Naive thymus-derived CD4-positive, alpha-beta T cell (primary cell): ENCODE measurements around the gene TENM4. TPM values are rescaled to one million over a fixed set of nuclear protein-coding genes. Genes with fewer than 3 reads are reported as not detected.

ENCODE experiments used
- ATAC-seq: fragments of 150-1000 bp; cut with Tn5 transposase; 2 replicates; pipeline ENCODE4 v1.10.0; 2021; ENCODE audit warnings: mild to moderate bottlenecking, moderate library complexity
- CTCF ChIA-PET: fragments of 350-600 bp; sonication (Branson Sonifier 250); formaldehyde crosslinking; loops from one replicate; lab custom pipeline; 2021; ENCODE audit warnings: antibody characterized with exemption; lab: Charles Lee
- POLR2A ChIA-PET: fragments of 350-600 bp; sonication (Branson Sonifier 250); formaldehyde crosslinking; loops from one replicate; lab custom pipeline; 2021; ENCODE audit warnings: antibody characterized with exemption, inconsistent platforms; lab: Charles Lee
- DNase-seq, 9 donors: peaks; one replicate each; pipeline versions ENCODE4 v3.0.0 to v3.0.0-alpha.2; 2020 to 2022; ENCODE audit warnings: mixed read lengths in 1 of 9
- H3K27ac ChIP-seq: one replicate; pipeline ENCODE4 v1.7.0; 2013; ENCODE audit warnings: mild to moderate bottlenecking, low read depth, low read length, moderate library complexity
- H3K27me3 ChIP-seq, 2 donors: one replicate each; pipeline ENCODE4 v1.7.0; 2013; ENCODE audit warnings: low read length in 2 of 2, mild to moderate bottlenecking in 2 of 2, moderate library complexity in 2 of 2; ENCODE audit not compliant: control insufficient read depth in 2 of 2, insufficient read depth in 2 of 2
- H3K36me3 ChIP-seq, 3 experiments: 1 replicate in 2 of 3; 2 replicates in 1 of 3; pipeline ENCODE4 v1.7.0; 2013; ENCODE audit warnings: low read length in 3 of 3, mild to moderate bottlenecking in 3 of 3, moderate library complexity in 1 of 3; ENCODE audit not compliant: insufficient read depth in 3 of 3, control insufficient read depth in 2 of 3
- H3K4me1 ChIP-seq, 2 donors: one replicate each; pipeline ENCODE4 v1.7.0; 2013; ENCODE audit warnings: low read length in 2 of 2, mild to moderate bottlenecking in 2 of 2, moderate library complexity in 1 of 2; ENCODE audit not compliant: control insufficient read depth in 2 of 2, insufficient read depth in 2 of 2
- H3K4me3 ChIP-seq: 2 replicates; pipeline ENCODE4 v1.7.0; 2013; ENCODE audit warnings: mild to moderate bottlenecking, low read length
- H3K9me3 ChIP-seq, 3 experiments: 1 replicate in 2 of 3; 2 replicates in 1 of 3; pipeline ENCODE4 v1.7.0; 2013; ENCODE audit warnings: low read length in 3 of 3; ENCODE audit not compliant: control insufficient read depth in 2 of 3
- H3K27ac Mint-ChIP-seq, 9 donors: one replicate each; pipeline ENCODE4 v1.8.0; 2020 to 2022; ENCODE audit warnings: mixed read lengths in 9 of 9, mild to moderate bottlenecking in 8 of 9, moderate library complexity in 5 of 9, inconsistent platforms in 2 of 9
- H3K27me3 Mint-ChIP-seq, 5 donors: one replicate each; pipeline ENCODE4 v1.8.0; 2021 to 2022; ENCODE audit warnings: mixed read lengths in 5 of 5, mild to moderate bottlenecking in 1 of 5
- H3K36me3 Mint-ChIP-seq, 5 donors: one replicate each; pipeline ENCODE4 v1.8.0; 2020 to 2022; ENCODE audit warnings: mixed read lengths in 5 of 5, mild to moderate bottlenecking in 3 of 5, inconsistent platforms in 1 of 5
- H3K4me1 Mint-ChIP-seq, 7 donors: one replicate each; pipeline ENCODE4 v1.8.0; 2020 to 2022; ENCODE audit warnings: mixed read lengths in 7 of 7, mild to moderate bottlenecking in 3 of 7, inconsistent platforms in 1 of 7
- H3K4me3 Mint-ChIP-seq, 10 donors: one replicate each; pipeline ENCODE4 v1.8.0; 2020 to 2022; ENCODE audit warnings: mild to moderate bottlenecking in 10 of 10, mixed read lengths in 10 of 10, moderate library complexity in 6 of 10, inconsistent platforms in 2 of 10
- H3K9me3 Mint-ChIP-seq, 11 donors: one replicate each; pipeline ENCODE4 v1.8.0; 2020 to 2022; ENCODE audit warnings: mixed read lengths in 11 of 11, mild to moderate bottlenecking in 4 of 11, inconsistent platforms in 1 of 11, moderate library complexity in 1 of 11
- intact Hi-C, 2 donors: fragments of 100-400 bp; cut with micrococcal nuclease; formaldehyde crosslinking; loops; one replicate each; pipeline ENCODE4 v1.15.1; 2023
- polyA plus RNA-seq, 2 donors: library from polyadenylated mRNA; unstranded; fragments of 300-500 nt; fragmentation: Illumina TruSeq; gene quantifications; one replicate each; pipeline ENCODE4 v1.2.3, GENCODE V29; 2021
- total RNA-seq, 6 experiments: library from RNA in 5 of 6; stranded (reverse) in 5 of 6; gene quantifications; 1 replicate in 5 of 6; 2 replicates in 1 of 6; pipeline ENCODE4 v1.2.3 and lab custom pipeline; 2021 to 2026

Gene TENM4
- total and polyA plus RNA-seq, 7 experiments from 2014 or later: 0.32 to 0.47 TPM; not detected in 5

DNA sequence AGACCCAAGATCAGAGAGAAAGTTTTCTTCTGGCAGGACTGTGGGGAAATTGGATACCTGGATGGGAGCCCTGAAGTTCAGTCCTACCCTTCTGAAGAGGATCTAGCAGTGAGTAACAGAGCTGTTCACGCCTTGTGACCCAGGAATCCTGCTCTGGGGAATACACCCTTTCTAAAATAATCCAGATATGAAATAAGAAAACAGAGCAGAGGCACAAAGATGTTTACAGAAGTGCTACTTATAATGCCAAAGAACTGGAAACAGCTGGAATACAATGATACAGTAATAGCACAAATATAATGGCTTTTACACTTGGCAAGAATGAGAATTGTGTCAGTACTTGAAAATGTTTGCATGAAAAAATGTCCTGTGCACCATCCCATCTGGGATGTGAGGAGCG is 562.2 kb downstream of the TENM4 start:
- Mint-ChIP-seq H3K27ac (no peak overlapping the region), H3K27me3 (peaks cover 0 to 28% (median 10%) of the 10 kb centered on the region in 5 donors), H3K4me3 (no peak overlapping the region), H3K36me3 (peaks cover 0 to 8% (median 0%) of the 10 kb centered on the region in 5 donors), H3K4me1 (no peaks in the 10 kb centered on the region), H3K9me3 (peaks cover 0 to 36% (median 13%) of the 10 kb centered on the region in 11 donors)
- DNase-seq (no peak), ATAC-seq (no peak)
- H3K9me3 ChIP-seq: peaks cover 0 to 2% (median 0%) of the 10 kb centered on the region in 3 experiments
- H3K27me3 ChIP-seq: no peaks in the 10 kb centered on the region
- no peaks in the 10 kb centered on the region for H3K4me1 ChIP-seq
- ChIA-PET CTCF (interaction anchor here (0.5 kb wide), 2 partner anchors 11 to 219 kb away, joined by 3 to 6 read pairs; no protein-coding TSS in a partner anchor), POLR2A (no interaction called here)
- intact Hi-C loops: no loop called here
- H3K4me3 ChIP-seq: no peak overlapping the region
- no peaks in the 10 kb centered on the region for H3K36me3 ChIP-seq
- H3K27ac ChIP-seq: no peak overlapping the region

DNA sequence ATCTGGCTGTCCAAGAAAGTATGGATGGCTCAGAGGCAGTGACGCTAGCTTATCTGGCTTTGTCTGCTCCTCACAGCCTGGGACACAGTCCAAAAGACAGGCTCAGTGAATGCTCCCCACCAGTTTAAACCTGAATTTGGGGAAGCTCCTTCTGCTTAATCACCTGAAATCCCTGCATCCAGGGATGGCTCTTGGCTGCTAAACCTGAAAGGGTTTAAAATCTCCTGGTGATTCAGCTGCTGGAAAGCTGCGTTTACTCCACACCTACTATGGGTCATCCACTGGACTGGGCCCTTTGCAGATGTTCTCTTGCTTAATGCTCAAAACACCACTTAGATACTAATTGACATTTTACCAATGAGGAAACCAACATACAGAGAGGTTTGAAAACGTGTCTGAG is 564.2 kb downstream of the TENM4 start:
- no peaks in the 10 kb centered on the region for H3K27me3 ChIP-seq
- Mint-ChIP-seq H3K4me3 (no peak overlapping the region), H3K9me3 (peaks cover 0 to 33% (median 10%) of the 10 kb centered on the region in 11 donors), H3K36me3 (peaks cover 0 to 8% (median 0%) of the 10 kb centered on the region in 5 donors), H3K27me3 (peaks cover 0 to 29% (median 11%) of the 10 kb centered on the region in 5 donors), H3K4me1 (no peaks in the 10 kb centered on the region), H3K27ac (no peak overlapping the region)
- no peaks in the 10 kb centered on the region for H3K4me1 ChIP-seq
- ATAC-seq: no peak
- H3K9me3 ChIP-seq: peaks cover 0 to 2% (median 0%) of the 10 kb centered on the region in 3 experiments
- H3K36me3 ChIP-seq: no peaks in the 10 kb centered on the region
- ChIA-PET POLR2A (no interaction called here), CTCF (no interaction called here)
- intact Hi-C loops: no loop called here
- H3K27ac ChIP-seq: no peak overlapping the region
- no peak overlapping the region for H3K4me3 ChIP-seq
- DNase-seq: no peak

DNA sequence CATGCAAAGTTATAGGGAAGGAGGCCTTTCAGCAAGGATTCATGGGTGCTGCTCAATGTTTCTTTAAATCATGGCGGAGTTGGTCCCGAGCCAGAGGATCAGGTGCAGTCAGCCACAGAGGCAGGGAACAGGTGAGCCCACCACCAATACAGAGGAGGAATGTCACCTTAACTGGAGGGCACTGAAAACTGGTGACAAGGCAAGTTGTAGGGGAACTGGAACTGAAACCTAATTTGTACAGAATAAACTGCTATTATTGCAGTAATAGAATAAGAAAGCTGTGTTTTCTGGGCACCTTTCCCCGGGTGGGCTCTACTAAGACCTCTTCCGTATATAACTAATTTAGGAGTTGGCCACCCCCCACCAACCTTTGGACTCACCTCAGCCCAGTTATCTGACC is 570.2 kb downstream of the TENM4 start:
- H3K36me3 ChIP-seq: no peaks in the 10 kb centered on the region
- H3K36me3 Mint-ChIP-seq: no peaks in the 10 kb centered on the region
- no peaks in the 10 kb centered on the region for H3K9me3 ChIP-seq
- no peaks in the 10 kb centered on the region for H3K4me1 ChIP-seq
- no peak overlapping the region for H3K27ac ChIP-seq
- ChIA-PET POLR2A (no interaction called here), CTCF (no interaction called here)
- DNase-seq (no peak), ATAC-seq (no peak)
- H3K27ac Mint-ChIP-seq: no peak overlapping the region
- peaks cover 17 to 20% (median 17%) of the 10 kb centered on the region in 5 donors for H3K27me3 Mint-ChIP-seq
- no peak overlapping the region for H3K4me3 ChIP-seq
- no peaks in the 10 kb centered on the region for H3K27me3 ChIP-seq
- peaks cover 0 to 2% (median 0%) of the 10 kb centered on the region in 11 donors for H3K9me3 Mint-ChIP-seq
- intact Hi-C loops: no loop called here
- no peak overlapping the region for H3K4me3 Mint-ChIP-seq
- no peaks in the 10 kb centered on the region for H3K4me1 Mint-ChIP-seq

DNA sequence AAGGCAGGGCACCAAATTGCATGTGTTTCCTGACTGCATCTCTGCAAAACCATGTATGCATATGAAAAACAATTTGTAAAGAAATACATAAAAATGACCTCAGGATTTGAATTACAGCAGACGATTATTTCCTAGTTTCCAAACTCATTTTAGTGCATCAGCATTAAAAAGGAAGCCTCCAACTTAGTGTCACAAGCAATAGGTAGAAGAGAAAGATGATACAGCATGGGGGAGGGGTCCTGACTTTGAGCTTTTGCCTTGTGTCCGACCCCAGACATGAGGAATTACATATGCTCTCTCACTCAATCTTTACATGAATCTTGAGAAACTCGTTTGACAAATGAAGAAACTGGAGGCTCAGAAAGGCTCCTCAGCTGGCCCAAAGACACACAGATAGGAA is 571.5 kb downstream of the TENM4 start:
- Histone ChIP-seq H3K27me3 (no peaks in the 10 kb centered on the region), H3K9me3 (no peaks in the 10 kb centered on the region), H3K36me3 (no peaks in the 10 kb centered on the region), H3K27ac (no peak overlapping the region), H3K4me1 (no peaks in the 10 kb centered on the region), H3K4me3 (no peak overlapping the region)
- H3K4me1 Mint-ChIP-seq: no peaks in the 10 kb centered on the region
- DNase-seq (no peak), ATAC-seq (no peak)
- H3K9me3 Mint-ChIP-seq: peaks cover 0 to 2% (median 0%) of the 10 kb centered on the region in 11 donors
- ChIA-PET CTCF (no interaction called here), POLR2A (no interaction called here)
- H3K27ac Mint-ChIP-seq: no peak overlapping the region
- H3K4me3 Mint-ChIP-seq: no peak overlapping the region
- peaks cover 15 to 19% (median 17%) of the 10 kb centered on the region in 5 donors for H3K27me3 Mint-ChIP-seq
- intact Hi-C loops: no loop called here
- H3K36me3 Mint-ChIP-seq: no peaks in the 10 kb centered on the region

DNA sequence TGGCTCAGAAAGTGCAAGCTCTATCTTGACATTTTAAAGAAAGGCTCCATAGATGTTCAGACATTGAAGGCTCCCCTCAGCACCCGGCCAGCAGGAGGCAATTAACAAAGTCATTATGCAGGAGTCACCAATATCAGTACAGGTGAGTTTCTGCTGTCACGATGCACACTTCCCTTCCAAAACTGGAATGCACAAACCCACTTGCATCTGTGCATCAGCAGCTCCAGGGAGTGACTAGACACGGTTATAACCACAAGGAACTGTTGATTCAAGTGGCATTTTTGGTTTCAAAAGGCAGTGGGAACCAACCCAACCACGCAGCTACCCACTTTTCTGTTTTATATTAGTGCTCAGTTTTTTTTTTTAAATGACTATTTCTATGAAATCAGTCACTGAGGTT is 572.3 kb downstream of the TENM4 start:
- Mint-ChIP-seq H3K27ac (no peak overlapping the region), H3K4me3 (no peak overlapping the region), H3K4me1 (no peaks in the 10 kb centered on the region), H3K9me3 (peaks cover 0 to 2% (median 0%) of the 10 kb centered on the region in 11 donors), H3K27me3 (peaks cover 10 to 17% (median 14%) of the 10 kb centered on the region in 5 donors), H3K36me3 (no peaks in the 10 kb centered on the region)
- no peak overlapping the region for H3K4me3 ChIP-seq
- intact Hi-C loops: no loop called here
- ChIA-PET CTCF (no interaction called here), POLR2A (no interaction called here)
- no peaks in the 10 kb centered on the region for H3K36me3 ChIP-seq
- H3K9me3 ChIP-seq: no peaks in the 10 kb centered on the region
- ATAC-seq (no peak), DNase-seq (no peak)
- H3K27ac ChIP-seq: no peak overlapping the region
- no peaks in the 10 kb centered on the region for H3K4me1 ChIP-seq
- H3K27me3 ChIP-seq: no peaks in the 10 kb centered on the region

- Mint-ChIP-seq H3K27ac (no peak overlapping the region), H3K4me1 (no peaks in the 10 kb centered on the region), H3K4me3 (no peak overlapping the region), H3K36me3 (no peaks in the 10 kb centered on the region), H3K9me3 (peaks cover 0 to 3% (median 0%) of the 10 kb centered on the region in 11 donors), H3K27me3 (peaks cover 8 to 25% (median 19%) of the 10 kb centered on the region in 5 donors)
- no peaks in the 10 kb centered on the region for H3K4me1 ChIP-seq
- H3K36me3 ChIP-seq: no peaks in the 10 kb centered on the region
- no peak overlapping the region for H3K27ac ChIP-seq
- ATAC-seq (no peak), DNase-seq (no peak)
- intact Hi-C loops: no loop called here
- CTCF ChIA-PET: no interaction called here
- no peaks in the 10 kb centered on the region for H3K27me3 ChIP-seq
- no peak overlapping the region for H3K4me3 ChIP-seq
- POLR2A ChIA-PET: no interaction called here
- H3K9me3 ChIP-seq: no peaks in the 10 kb centered on the region
Observed at GRCh38 chr11:78860720-78861422, 580.0 kb downstream of the TENM4 start.

DNA sequence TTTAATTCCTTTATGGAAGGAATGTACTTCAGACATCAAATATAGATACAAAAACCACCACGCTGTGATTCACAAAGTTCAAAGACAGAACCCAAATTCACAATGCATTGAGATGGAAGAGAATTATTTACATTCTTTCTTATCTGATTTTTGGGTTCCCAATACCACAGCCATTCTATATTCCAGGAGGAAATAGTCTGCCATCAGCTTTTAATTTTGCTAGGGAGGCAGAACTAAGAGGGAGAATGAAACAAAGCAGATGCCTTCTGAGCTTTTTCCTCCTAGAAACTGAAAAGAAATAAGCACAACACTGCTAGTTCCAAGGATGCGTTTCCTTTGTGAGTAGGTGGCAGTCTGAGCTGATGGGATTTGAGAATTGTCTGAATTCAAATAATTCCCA is 583.1 kb downstream of the TENM4 start:
- CTCF ChIA-PET: no interaction called here
- H3K4me3 Mint-ChIP-seq: no peak overlapping the region
- Histone ChIP-seq H3K4me1 (no peaks in the 10 kb centered on the region), H3K9me3 (no peaks in the 10 kb centered on the region), H3K27ac (no peak overlapping the region), H3K36me3 (no peaks in the 10 kb centered on the region), H3K27me3 (no peaks in the 10 kb centered on the region), H3K4me3 (no peak overlapping the region)
- POLR2A ChIA-PET: no interaction called here
- no peaks in the 10 kb centered on the region for H3K36me3 Mint-ChIP-seq
- peaks cover 0 to 3% (median 0%) of the 10 kb centered on the region in 11 donors for H3K9me3 Mint-ChIP-seq
- H3K27ac Mint-ChIP-seq: no peak overlapping the region
- H3K27me3 Mint-ChIP-seq: peaks cover 8 to 23% (median 16%) of the 10 kb centered on the region in 5 donors
- intact Hi-C loops: no loop called here
- ATAC-seq (no peak), DNase-seq (no peak)
- H3K4me1 Mint-ChIP-seq: no peaks in the 10 kb centered on the region
